A673 (cell line): ENCODE measurements around the gene CCDC61. TPM values are rescaled to one million over a fixed set of nuclear protein-coding genes. Genes with fewer than 3 reads are reported as not detected.

Experiments used
- BruUV-seq: library from RNA; stranded (reverse); fragments of 400-500 nt; replicated peaks from 2 replicates; lab custom pipeline; 2021; lab: Mats Ljungman, UMichigan
- CTCF ChIA-PET: fragments of 300-600 bp; sonication (Branson Sonifier 250); formaldehyde crosslinking; loops from one replicate; lab custom pipeline; 2022; ENCODE audit warnings: antibody characterized with exemption; lab: Charles Lee
- POLR2A ChIA-PET: fragments of 300-600 bp; sonication (Branson Sonifier 250); formaldehyde crosslinking; loops from one replicate; lab custom pipeline; 2022; ENCODE audit warnings: antibody characterized with exemption; ENCODE audit not compliant: low non-redundant PET; lab: Charles Lee
- DNase-seq: peaks from one replicate; pipeline ENCODE4 v3.0.0-alpha.2; 2015; ENCODE audit warnings: low spot score
- H3K27ac ChIP-seq: fragments of 200-600 bp; sonication (generic); 2 replicates; pipeline ENCODE4 v1.5.1; 2016; ENCODE audit warnings: mixed run types, low read depth, mild to moderate bottlenecking, mixed read lengths, antibody characterized with exemption, low read length; ENCODE audit not compliant: poor library complexity, severe bottlenecking
- H3K27me3 ChIP-seq: fragments of 200-600 bp; sonication (generic); replicated peaks from 2 replicates; pipeline ENCODE4 v1.6.1; 2017; ENCODE audit warnings: mixed run types, low read depth, mild to moderate bottlenecking, mixed read lengths, antibody characterized with exemption, low read length; ENCODE audit not compliant: insufficient read depth, poor library complexity
- H3K36me3 ChIP-seq: fragments of 200-600 bp; sonication (generic); 2 replicates; pipeline ENCODE4 v1.6.1; 2016; ENCODE audit warnings: mixed run types, mild to moderate bottlenecking, mixed read lengths, antibody characterized with exemption, low read length; ENCODE audit not compliant: insufficient read depth, poor library complexity, severe bottlenecking
- H3K4me1 ChIP-seq: fragments of 200-600 bp; sonication (generic); 2 replicates; pipeline ENCODE4 v1.6.1; 2017; ENCODE audit warnings: mixed run types, mild to moderate bottlenecking, mixed read lengths, antibody characterized with exemption, low read length; ENCODE audit not compliant: insufficient read depth, poor library complexity, severe bottlenecking
- H3K4me3 ChIP-seq: fragments of 200-600 bp; sonication (generic); 2 replicates; pipeline ENCODE4 v1.5.1; 2016; ENCODE audit warnings: low read depth, mixed run types, mild to moderate bottlenecking, mixed read lengths, low read length; ENCODE audit not compliant: poor library complexity, severe bottlenecking
- H3K9me3 ChIP-seq: fragments of 200-600 bp; sonication (generic); 2 replicates; pipeline ENCODE4 v1.6.1; 2016; ENCODE audit warnings: mixed run types, low read depth, mild to moderate bottlenecking, mixed read lengths, antibody characterized with exemption, low read length; ENCODE audit not compliant: poor library complexity, severe bottlenecking
- CTCF ChIP-seq: fragments of 300-800, 200-600 bp; sonication (generic); conservative IDR thresholded peaks from 2 replicates; pipeline ENCODE4 v1.5.1; 2017; ENCODE audit warnings: low read depth, mild to moderate bottlenecking, antibody characterized with exemption, low read length, moderate library complexity, mixed read lengths
- EZH2 ChIP-seq: fragments of 200-600 bp; sonication (generic); IDR thresholded peaks from 2 replicates; pipeline ENCODE4 v1.6.1; 2017; ENCODE audit warnings: borderline replicate concordance, low read depth, mild to moderate bottlenecking, mixed read lengths, antibody characterized with exemption, low read length; ENCODE audit not compliant: poor library complexity, severe bottlenecking
- intact Hi-C: fragments of 100-400 bp; cut with micrococcal nuclease; formaldehyde crosslinking; loops from one replicate; pipeline ENCODE4 v1.10.0; 2022; ENCODE audit not compliant: unreplicated experiment
- total RNA-seq: library from RNA; stranded (reverse); gene quantifications from 2 replicates; pipeline ENCODE4 v1.2.3, GENCODE V29; 2021

Gene CCDC61
- total RNA-seq, 1 experiment from 2014 or later: 16.5 TPM

GRCh38 chr19:45955905-45956608, 39.2 kb upstream of the CCDC61 start:
- POLR2A ChIA-PET: no interaction called here
- H3K27me3 ChIP-seq: peaks cover 28% of the 10 kb centered on the region
- no TSS peak for BruUV-seq
- intact Hi-C loops: no loop called here
- no peak for TF ChIP-seq CTCF
- H3K27ac ChIP-seq: no peak overlapping the region
- CTCF ChIA-PET: no interaction called here
- H3K9me3 ChIP-seq: no peaks in the 10 kb centered on the region
- peaks cover 6% of the 10 kb centered on the region for H3K4me1 ChIP-seq
- H3K36me3 ChIP-seq: no peaks in the 10 kb centered on the region
- no peak for DNase-seq
- no peak overlapping the region for H3K4me3 ChIP-seq

GRCh38 chr19:45958320-45958719, 36.9 kb upstream of the CCDC61 start:
- peaks cover under 1% of the 10 kb centered on the region for H3K4me1 ChIP-seq
- TF ChIP-seq CTCF (no peak), EZH2 (no peak)
- no TSS peak for BruUV-seq
- ChIA-PET CTCF (no interaction called here), POLR2A (no interaction called here)
- peaks cover 33% of the 10 kb centered on the region for H3K27me3 ChIP-seq
- intact Hi-C loops: no loop called here
- H3K4me3 ChIP-seq: no peak overlapping the region
- no peak overlapping the region for H3K27ac ChIP-seq
- no peak for DNase-seq
- H3K36me3 ChIP-seq: no peaks in the 10 kb centered on the region
- H3K9me3 ChIP-seq: no peaks in the 10 kb centered on the region

- POLR2A ChIA-PET: no interaction called here
- TF ChIP-seq CTCF (no peak), EZH2 (no peak)
- intact Hi-C loops: no loop called here
- H3K27ac ChIP-seq: no peak overlapping the region
- no peak for DNase-seq
- H3K9me3 ChIP-seq: no peaks in the 10 kb centered on the region
- no peaks in the 10 kb centered on the region for H3K36me3 ChIP-seq
- BruUV-seq: no TSS peak
- no peak overlapping the region for H3K4me3 ChIP-seq
- peaks cover 33% of the 10 kb centered on the region for H3K27me3 ChIP-seq
- no peaks in the 10 kb centered on the region for H3K4me1 ChIP-seq
- CTCF ChIA-PET: interaction anchor here (0.6 kb wide), 1 partner anchor 363 kb away, joined by 3 read pairs; no protein-coding TSS in a partner anchor
Measured at GRCh38 chr19:45958769-45959516, 36.3 kb upstream of the CCDC61 start.
